Type B pancreatic cell (in vitro differentiated cells): ENCODE measurements around the gene PRKAR1B. TPM values are rescaled to one million over a fixed set of nuclear protein-coding genes. Genes with fewer than 3 reads are reported as not detected.
A peak's percentile ranks its signal among the peaks of the same experiment; 100 is the strongest.

Experiments
- DNase-seq: peaks from one replicate; pipeline ENCODE4 v3.0.0; 2021; ENCODE audit warnings: mixed read lengths; ENCODE audit not compliant: unreplicated experiment; ENCODE audit errors: extremely low spot score
- H3K27ac Mint-ChIP-seq: 2 replicates; pipeline ENCODE4 v1.8.0; 2021; ENCODE audit warnings: mild to moderate bottlenecking, mixed read lengths
- H3K27me3 Mint-ChIP-seq: 2 replicates; pipeline ENCODE4 v1.8.0; 2021; ENCODE audit warnings: mixed read lengths
- H3K36me3 Mint-ChIP-seq: 2 replicates; pipeline ENCODE4 v1.8.0; 2021; ENCODE audit warnings: mixed read lengths
- H3K4me1 Mint-ChIP-seq: one replicate; pipeline ENCODE4 v1.8.0; 2021; ENCODE audit warnings: mixed read lengths; ENCODE audit not compliant: unreplicated experiment
- H3K4me3 Mint-ChIP-seq: 2 replicates; pipeline ENCODE4 v1.8.0; 2021; ENCODE audit warnings: mild to moderate bottlenecking, mixed read lengths
- H3K9me3 Mint-ChIP-seq: 2 replicates; pipeline ENCODE4 v1.8.0; 2021; ENCODE audit warnings: mixed read lengths
- total RNA-seq: library from RNA; stranded (reverse); gene quantifications from 2 replicates; pipeline ENCODE4 v1.2.1, GENCODE V29; 2021; ENCODE audit warnings: low replicate concordance
- TF ChIP-seq, protein P1 (sequence below): fragments of 200-600 bp; sonication (generic); conservative IDR thresholded peaks from 2 replicates; pipeline ENCODE4 v1.5.0; 2021; ENCODE audit warnings: antibody characterized with exemption, mild to moderate bottlenecking

PRKAR1B gene
- total RNA-seq, 1 donor from 2014 or later = 26.1 TPM

DNA sequence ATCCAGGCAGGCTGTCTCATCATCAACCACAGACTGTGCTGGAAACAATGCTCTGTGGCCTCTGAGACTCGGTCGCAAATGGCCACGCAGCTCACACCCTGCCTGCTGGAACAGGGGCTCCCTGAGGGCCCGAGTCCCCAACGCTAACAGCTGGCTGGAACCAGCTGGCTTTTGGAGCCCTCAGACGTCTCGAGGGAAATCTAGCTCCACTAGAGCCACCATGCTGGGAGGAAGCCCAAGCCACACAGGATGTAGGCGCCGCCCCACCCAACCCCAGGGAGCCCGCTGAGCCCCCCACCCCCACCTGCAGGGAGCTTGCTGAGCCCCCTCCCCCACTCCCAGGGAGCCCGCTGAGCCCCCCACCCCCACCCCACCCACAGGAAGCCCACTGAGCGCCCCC lies 186.1 kb downstream of the PRKAR1B start:
- Mint-ChIP-seq H3K9me3 (no peaks in the 10 kb centered on the region), H3K27ac (no peak overlapping the region), H3K27me3 (no peaks in the 10 kb centered on the region), H3K36me3 (no peaks in the 10 kb centered on the region), H3K4me3 (no peak overlapping the region), H3K4me1 (peaks cover 6% of the 10 kb centered on the region)
- TF ChIP-seq, protein P1, sequence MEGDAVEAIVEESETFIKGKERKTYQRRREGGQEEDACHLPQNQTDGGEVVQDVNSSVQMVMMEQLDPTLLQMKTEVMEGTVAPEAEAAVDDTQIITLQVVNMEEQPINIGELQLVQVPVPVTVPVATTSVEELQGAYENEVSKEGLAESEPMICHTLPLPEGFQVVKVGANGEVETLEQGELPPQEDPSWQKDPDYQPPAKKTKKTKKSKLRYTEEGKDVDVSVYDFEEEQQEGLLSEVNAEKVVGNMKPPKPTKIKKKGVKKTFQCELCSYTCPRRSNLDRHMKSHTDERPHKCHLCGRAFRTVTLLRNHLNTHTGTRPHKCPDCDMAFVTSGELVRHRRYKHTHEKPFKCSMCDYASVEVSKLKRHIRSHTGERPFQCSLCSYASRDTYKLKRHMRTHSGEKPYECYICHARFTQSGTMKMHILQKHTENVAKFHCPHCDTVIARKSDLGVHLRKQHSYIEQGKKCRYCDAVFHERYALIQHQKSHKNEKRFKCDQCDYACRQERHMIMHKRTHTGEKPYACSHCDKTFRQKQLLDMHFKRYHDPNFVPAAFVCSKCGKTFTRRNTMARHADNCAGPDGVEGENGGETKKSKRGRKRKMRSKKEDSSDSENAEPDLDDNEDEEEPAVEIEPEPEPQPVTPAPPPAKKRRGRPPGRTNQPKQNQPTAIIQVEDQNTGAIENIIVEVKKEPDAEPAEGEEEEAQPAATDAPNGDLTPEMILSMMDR = no peak
- DNase-seq = no peak

DNA sequence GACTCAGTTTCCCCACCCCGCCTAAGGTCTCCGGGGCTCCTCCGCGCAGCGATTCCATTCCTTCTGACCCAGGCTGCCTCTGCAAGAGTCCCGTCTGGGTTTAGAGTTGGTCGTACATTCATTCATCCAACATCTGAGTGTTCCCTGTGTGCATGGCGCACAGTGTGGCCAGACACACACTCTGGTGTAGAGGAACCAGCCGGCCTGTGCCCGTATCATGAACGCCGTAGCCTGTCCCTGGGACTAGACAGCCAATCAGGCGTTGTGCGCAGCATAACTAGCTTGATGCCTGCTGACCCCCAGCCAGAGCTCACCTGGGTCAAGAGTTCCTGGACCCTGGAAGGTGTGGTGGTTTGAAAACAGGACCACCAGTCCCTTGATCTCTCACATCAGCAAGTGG lies 186.5 kb downstream of the PRKAR1B start:
- H3K36me3 Mint-ChIP-seq = no peaks in the 10 kb centered on the region
- no peak overlapping the region for H3K4me3 Mint-ChIP-seq
- TF ChIP-seq, protein P1 = no peak
- peaks cover 6% of the 10 kb centered on the region for H3K4me1 Mint-ChIP-seq
- H3K9me3 Mint-ChIP-seq = no peaks in the 10 kb centered on the region
- no peaks in the 10 kb centered on the region for H3K27me3 Mint-ChIP-seq
- no peak for DNase-seq
- peak overlapping the region; percentile 72 for H3K27ac Mint-ChIP-seq

DNA sequence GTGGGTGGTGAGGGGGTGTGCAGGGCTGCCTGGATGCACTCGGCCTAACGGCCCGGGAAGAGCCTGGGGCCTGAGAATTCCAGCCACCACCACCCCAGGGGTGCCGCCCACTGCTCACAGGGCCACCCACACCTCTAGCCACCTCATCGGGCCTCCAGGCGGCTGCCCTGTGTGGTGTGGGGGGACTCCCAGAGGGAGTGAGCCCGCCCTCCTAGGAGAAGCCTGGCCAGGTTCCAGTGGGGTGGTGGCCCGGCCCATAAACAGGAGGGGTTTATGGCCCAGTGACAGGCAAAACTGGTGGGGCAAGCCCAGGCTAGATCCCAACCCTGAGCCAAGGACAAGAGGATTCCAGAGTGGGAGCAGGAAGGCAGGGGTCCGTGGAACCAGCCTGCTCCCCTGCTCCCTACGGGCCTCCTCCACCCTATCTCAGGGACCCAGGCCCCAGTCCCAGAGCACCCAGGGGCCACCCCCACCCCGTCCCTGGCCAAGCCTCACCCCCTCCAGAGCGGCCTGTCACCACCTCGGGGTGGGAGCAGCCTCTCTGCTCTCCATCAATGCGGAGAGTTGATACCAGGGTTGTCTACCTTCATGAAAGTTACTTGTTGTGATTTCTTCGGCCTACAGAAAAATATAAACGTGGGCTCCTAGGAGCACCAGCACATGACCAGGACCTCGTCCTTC lies 187.2 kb downstream of the PRKAR1B start:
- H3K36me3 Mint-ChIP-seq = no peaks in the 10 kb centered on the region
- DNase-seq = no peak

DNA sequence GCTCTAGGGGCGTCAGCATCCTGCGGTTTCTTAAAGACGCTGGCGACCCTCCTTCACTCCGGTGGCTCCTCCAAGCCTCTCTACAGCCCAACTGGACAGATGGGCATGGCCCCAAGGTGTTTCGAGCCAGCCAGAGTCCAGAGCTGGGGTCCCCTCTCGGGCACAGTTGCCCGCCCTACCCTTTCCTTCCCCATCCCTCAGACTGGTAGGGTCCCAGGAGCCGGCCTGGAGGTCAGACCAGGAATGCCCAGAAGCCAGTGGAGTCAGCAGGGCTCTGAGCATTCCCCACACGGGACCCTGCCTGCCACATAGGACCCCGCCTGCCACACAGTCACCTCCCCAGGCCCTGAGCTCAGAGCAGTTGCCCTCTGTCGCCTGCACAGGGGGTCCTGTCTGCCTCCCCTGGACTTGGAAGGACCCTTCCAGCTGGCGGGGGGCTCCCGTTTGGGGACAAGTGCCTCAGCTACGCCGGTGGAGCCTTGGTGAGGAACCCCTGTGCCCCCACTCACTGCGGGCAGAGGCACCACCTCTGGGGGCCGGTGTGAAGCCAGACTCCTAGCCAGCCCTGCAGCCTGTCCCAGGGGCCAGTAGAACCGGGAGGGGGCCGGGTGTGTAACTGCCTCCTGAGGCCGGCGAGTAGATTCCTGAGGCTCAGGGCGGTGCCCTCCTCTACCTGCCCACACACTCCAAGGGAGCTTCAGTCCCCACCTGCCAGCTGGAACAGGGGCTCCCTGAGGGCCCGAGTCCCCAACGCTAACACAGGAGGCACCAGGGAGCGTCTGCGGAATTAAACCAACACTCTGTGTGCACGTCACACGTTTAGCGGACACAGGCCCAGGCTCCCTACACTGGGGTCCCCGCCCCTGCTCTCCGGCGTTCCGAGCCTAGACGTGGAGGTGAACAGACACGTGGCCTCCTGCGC lies 188.1 kb downstream of the PRKAR1B start:
- Mint-ChIP-seq H3K27ac (peak overlapping the region; percentile 71), H3K4me3 (no peak overlapping the region), H3K9me3 (no peaks in the 10 kb centered on the region), H3K27me3 (peaks cover 7% of the 10 kb centered on the region), H3K4me1 (peaks cover 6% of the 10 kb centered on the region), H3K36me3 (no peaks in the 10 kb centered on the region)
- DNase-seq = no peak
- TF ChIP-seq, protein P1 = no peak

More for the DNA sequence above, 187.2 kb downstream of the PRKAR1B start:
- Mint-ChIP-seq H3K9me3 (no peaks in the 10 kb centered on the region), H3K27ac (peak overlapping the region; percentile 72), H3K27me3 (peaks cover 4% of the 10 kb centered on the region), H3K4me3 (no peak overlapping the region), H3K4me1 (peaks cover 6% of the 10 kb centered on the region)
- TF ChIP-seq, protein P1 = no peak

DNA sequence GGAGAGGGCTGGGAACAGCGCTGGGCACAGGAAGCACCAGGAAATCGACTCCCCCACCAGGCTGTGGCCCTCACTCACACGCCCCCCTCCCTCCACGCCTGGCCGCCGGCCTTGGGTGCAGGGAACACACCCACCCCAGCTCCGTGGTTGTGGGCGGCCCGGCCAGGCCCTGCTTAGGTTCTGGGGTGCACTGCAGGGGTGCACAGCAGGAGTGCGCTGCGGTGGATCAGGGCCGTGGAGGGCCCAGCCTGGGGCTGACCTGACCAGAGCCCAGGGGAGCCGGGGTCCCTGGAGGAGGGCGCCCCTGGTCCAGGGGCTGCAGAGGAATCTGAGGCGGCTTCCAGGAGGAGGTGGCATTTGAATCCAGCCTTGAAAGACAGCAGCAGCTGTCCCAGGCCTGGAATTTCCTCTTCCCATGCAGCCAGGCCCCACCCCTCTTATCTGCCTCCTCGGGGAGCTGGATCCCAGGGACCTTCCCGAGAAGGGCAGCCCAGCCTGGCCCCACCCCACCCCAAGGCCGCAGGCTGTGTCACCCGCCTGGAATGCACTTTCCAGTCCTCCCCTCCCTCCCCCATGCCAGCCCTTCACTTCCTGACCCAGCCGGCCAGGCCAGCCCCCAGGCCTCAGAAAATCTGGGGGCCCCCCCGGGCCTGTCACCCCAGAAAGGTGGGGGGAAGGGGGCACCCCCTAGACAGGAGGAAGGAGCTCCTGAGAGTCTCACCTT lies 189.0 kb downstream of the PRKAR1B start:
- Mint-ChIP-seq H3K4me3 (no peak overlapping the region), H3K27me3 (peaks cover 10% of the 10 kb centered on the region), H3K4me1 (peaks cover 6% of the 10 kb centered on the region), H3K36me3 (no peaks in the 10 kb centered on the region), H3K9me3 (no peaks in the 10 kb centered on the region), H3K27ac (no peak overlapping the region)
- TF ChIP-seq, protein P1 = no peak
- no peak for DNase-seq
